IMR-90 (cell line): ENCODE results near the gene LAMB3. TPM values are rescaled to one million over a fixed set of nuclear protein-coding genes. Genes with fewer than 3 reads are reported as not detected.

Experiments used
- ATAC-seq: fragments of 200-7000 bp; cut with Tn5 transposase; 2 replicates; pipeline ENCODE4 v1.9.1; 2020; ENCODE audit warnings: low read depth, mild to moderate bottlenecking, moderate library complexity
- BruUV-seq: library from RNA; stranded (reverse); fragments of 400-500 nt; replicated peaks from 2 replicates; lab custom pipeline; 2021; lab: Mats Ljungman, UMichigan
- CTCF ChIA-PET: fragments of 300-600 bp; formaldehyde crosslinking; extraction: SDS; loops from one replicate; lab custom pipeline; 2021; ENCODE audit warnings: antibody characterized with exemption; lab: Yijun Ruan, JAX
- POLR2A ChIA-PET: fragments of 300-600 bp; sonication (Branson Sonifier 250); formaldehyde crosslinking; loops from one replicate; lab custom pipeline; 2022; ENCODE audit warnings: antibody characterized with exemption; ENCODE audit not compliant: unreplicated experiment; lab: Charles Lee
- DNase-seq: peaks from one replicate; pipeline ENCODE4 v3.0.0; 2013
- H2AFZ ChIP-seq: replicated peaks from 2 replicates; pipeline ENCODE3; 2013; ENCODE audit warnings: low read length, mild to moderate bottlenecking; ENCODE audit not compliant: poor library complexity
- H2AK5ac ChIP-seq: 2 replicates; pipeline ENCODE4 v1.6.1; 2013; ENCODE audit warnings: low read depth, low read length, inconsistent platforms
- H2AK9ac ChIP-seq: replicated peaks from 2 replicates; pipeline ENCODE3; 2013; ENCODE audit warnings: mild to moderate bottlenecking, low read depth, low read length, moderate library complexity; ENCODE audit not compliant: poor library complexity
- H2BK120ac ChIP-seq: 2 replicates; pipeline ENCODE4 v1.6.1; 2013; ENCODE audit warnings: low read depth, low read length, inconsistent platforms
- H2BK15ac ChIP-seq: 3 replicates; pipeline ENCODE4 v1.6.1; 2013; ENCODE audit warnings: low read depth, low read length, inconsistent platforms
- H2BK20ac ChIP-seq: 2 replicates; pipeline ENCODE4 v1.6.1; 2013; ENCODE audit warnings: low read depth, mild to moderate bottlenecking, inconsistent platforms, low read length, moderate library complexity
- H2BK5ac ChIP-seq: 2 replicates; pipeline ENCODE4 v1.6.1; 2013; ENCODE audit warnings: mild to moderate bottlenecking, low read depth, low read length, inconsistent platforms; ENCODE audit not compliant: poor library complexity, severe bottlenecking
- H3K14ac ChIP-seq: replicated peaks from 2 replicates; pipeline ENCODE4 v1.6.1; 2013; ENCODE audit warnings: low read depth, low read length, inconsistent platforms
- H3K18ac ChIP-seq: 2 replicates; pipeline ENCODE4 v1.6.1; 2013; ENCODE audit warnings: low read depth, low read length, control low read depth
- H3K23ac ChIP-seq: 2 replicates; pipeline ENCODE4 v1.6.1; 2013; ENCODE audit warnings: low read depth, low read length, inconsistent platforms
- H3K27ac ChIP-seq: 2 replicates; pipeline ENCODE4 v1.5.1; 2013; ENCODE audit warnings: mild to moderate bottlenecking, control low read depth, low read length; ENCODE audit not compliant: insufficient read depth
- H3K27me3 ChIP-seq: 2 replicates; pipeline ENCODE4 v1.6.1; 2013; ENCODE audit warnings: low read length; ENCODE audit not compliant: control insufficient read depth, insufficient read depth
- H3K36me3 ChIP-seq: 2 replicates; pipeline ENCODE4 v1.6.1; 2013; ENCODE audit warnings: low read length, mixed read lengths; ENCODE audit not compliant: control insufficient read depth, insufficient read depth
- H3K4ac ChIP-seq: 2 replicates; pipeline ENCODE4 v1.6.1; 2013; ENCODE audit warnings: low read depth, low read length, inconsistent platforms
- H3K4me1 ChIP-seq: 2 replicates; pipeline ENCODE4 v1.6.1; 2013; ENCODE audit warnings: low read length, mixed read lengths; ENCODE audit not compliant: control insufficient read depth, insufficient read depth
- H3K4me2 ChIP-seq: 2 replicates; pipeline ENCODE4 v1.6.1; 2013; ENCODE audit warnings: low read depth, mild to moderate bottlenecking, control low read depth, low read length, moderate library complexity
- H3K4me3 ChIP-seq: 2 replicates; pipeline ENCODE4 v1.5.1; 2013; ENCODE audit warnings: low read depth, mild to moderate bottlenecking, control low read depth, low read length, moderate library complexity; ENCODE audit not compliant: insufficient read depth
- H3K56ac ChIP-seq: 2 replicates; pipeline ENCODE4 v1.6.1; 2013; ENCODE audit warnings: low read length, inconsistent platforms; ENCODE audit not compliant: insufficient read depth; ENCODE audit errors: extremely low read depth
- H3K79me1 ChIP-seq, 2 experiments: 2 replicates each; pipeline ENCODE4 v1.6.1; 2013; ENCODE audit warnings: low read length in 2 of 2, inconsistent platforms in 1 of 2, low read depth in 1 of 2
- H3K9ac ChIP-seq: 2 replicates; pipeline ENCODE4 v1.6.1; 2013; ENCODE audit warnings: low read depth, low read length, control low read depth
- H3K9me1 ChIP-seq: 2 replicates; pipeline ENCODE4 v1.6.1; 2013; ENCODE audit warnings: low read length, inconsistent platforms; ENCODE audit not compliant: insufficient read depth
- H3K9me3 ChIP-seq: 2 replicates; pipeline ENCODE4 v1.6.1; 2013; ENCODE audit warnings: low read length; ENCODE audit not compliant: control insufficient read depth, insufficient read depth
- H4K20me1 ChIP-seq: 2 replicates; pipeline ENCODE4 v1.6.1; 2013; ENCODE audit warnings: low read length, inconsistent platforms; ENCODE audit not compliant: insufficient read depth
- H4K5ac ChIP-seq: 2 replicates; pipeline ENCODE4 v1.6.1; 2013; ENCODE audit warnings: mild to moderate bottlenecking, low read depth, low read length, control low read depth
- H4K8ac ChIP-seq, 2 experiments: 2 replicates each; pipeline ENCODE4 v1.6.1; 2013; ENCODE audit warnings: low read depth in 2 of 2, low read length in 2 of 2, control low read depth in 1 of 2, inconsistent platforms in 1 of 2
- H4K91ac ChIP-seq: 2 replicates; pipeline ENCODE4 v1.6.1; 2013; ENCODE audit warnings: low read depth, low read length, inconsistent platforms; ENCODE audit not compliant: insufficient read depth
- CEBPB ChIP-seq: IDR thresholded peaks from 2 replicates; pipeline ENCODE4 v1.6.1; 2012; ENCODE audit warnings: low read depth, low read length, improper control_type of control experiment
- CHD1 ChIP-seq: IDR thresholded peaks from 2 replicates; pipeline ENCODE4 v1.6.1; 2012; ENCODE audit warnings: low read depth, low read length, improper control_type of control experiment
- FOS ChIP-seq: fragments of 150-350 bp; IDR thresholded peaks from 2 replicates; pipeline ENCODE4 v1.6.1; 2016; ENCODE audit warnings: low read depth, low read length
- MAFK ChIP-seq: IDR thresholded peaks from 2 replicates; pipeline ENCODE4 v1.6.1; 2012; ENCODE audit warnings: low read depth, low read length, improper control_type of control experiment
- MAZ ChIP-seq: IDR thresholded peaks from 2 replicates; pipeline ENCODE4 v1.6.1; 2012; ENCODE audit warnings: low read depth, mild to moderate bottlenecking, low read length, improper control_type of control experiment, moderate library complexity, borderline replicate concordance
- MXI1 ChIP-seq: IDR thresholded peaks from 2 replicates; pipeline ENCODE4 v1.6.1; 2012; ENCODE audit warnings: low read depth, mild to moderate bottlenecking, low read length, moderate library complexity, borderline replicate concordance
- NFE2L2 ChIP-seq: fragments of 150-350 bp; IDR thresholded peaks from 2 replicates; pipeline ENCODE4 v1.6.1; 2016; ENCODE audit warnings: low read depth, mild to moderate bottlenecking, low read length
- POLR2A ChIP-seq: IDR thresholded peaks from 2 replicates; pipeline ENCODE4 v1.6.1; 2012; ENCODE audit warnings: mild to moderate bottlenecking, low read depth, low read length
- RAD21 ChIP-seq: IDR thresholded peaks from 2 replicates; pipeline ENCODE4 v1.6.1; 2012; ENCODE audit warnings: low read length, improper control_type of control experiment
- RCOR1 ChIP-seq: IDR thresholded peaks from 2 replicates; pipeline ENCODE4 v1.6.1; 2012; ENCODE audit warnings: mild to moderate bottlenecking, low read length, improper control_type of control experiment; ENCODE audit not compliant: insufficient replicate concordance
- RFX5 ChIP-seq: IDR thresholded peaks from 2 replicates; pipeline ENCODE4 v1.8.0; 2012; ENCODE audit warnings: low read depth, mild to moderate bottlenecking, low read length, moderate library complexity
- SMC3 ChIP-seq: fragments of 150-350 bp; IDR thresholded peaks from 2 replicates; pipeline ENCODE4 v1.6.1; 2016; ENCODE audit warnings: low read depth, mild to moderate bottlenecking, antibody characterized with exemption, low read length, moderate library complexity
- WGBS, 2 experiments: methylation state at CpG; one replicate each; pipeline versions ENCODE4 v1.1.5 to v1.1.7; 2013; ENCODE audit warnings: missing lambda C conversion rate in 2 of 2; ENCODE audit not compliant: insufficient read length in 1 of 2; ENCODE audit errors: extremely low coverage in 2 of 2; 5-methylcytosine and 5-hydroxymethylcytosine counted together
- dilution Hi-C: fragments of 300-500 bp; cut with HindIII; formaldehyde crosslinking; loops from one replicate; pipeline ENCODE4 v1.14.3; 2018; ENCODE audit warnings: low sequenced_read_pairs; ENCODE audit not compliant: unreplicated experiment
- in situ Hi-C: fragments of 300-500 bp; cut with MboI; formaldehyde crosslinking; loops from 3 replicates; pipeline ENCODE4 v1.14.3; 2019; ENCODE audit warnings: low sequenced_read_pairs, inconsistent platforms, mixed read lengths
- intact Hi-C: fragments of 100-400 bp; cut with micrococcal nuclease; formaldehyde crosslinking; loops from 2 replicates; pipeline ENCODE4 v1.10.0; 2022
- polyA plus RNA-seq, 3 experiments: library from polyadenylated mRNA; depleted of rRNA; stranded (reverse); fragments of >200 nt; gene quantifications; 2 replicates each; pipeline ENCODE4 v1.2.3, GENCODE V29; 2012; ENCODE audit warnings: low replicate concordance in 1 of 3
- total RNA-seq: library from RNA; depleted of rRNA; stranded (reverse); fragments of >200 nt; gene quantifications from 2 replicates; pipeline ENCODE4 v1.2.3, GENCODE V29; 2012
- TF ChIP-seq, protein P1 (sequence below): conservative IDR thresholded peaks from 2 replicates; pipeline ENCODE4 v1.5.1; 2012; ENCODE audit warnings: mild to moderate bottlenecking, low read depth, low read length, improper control_type of control experiment
- TF ChIP-seq, protein P2 (sequence below): fragments of 150-350 bp; IDR thresholded peaks from 2 replicates; pipeline ENCODE4 v1.6.1; 2016; ENCODE audit warnings: low read depth, mild to moderate bottlenecking, low read length, moderate library complexity, borderline replicate concordance

The LAMB3 gene
- total and polyA plus RNA-seq, 2 of the 4 experiments (the other 2 are of a cell fraction), result 0.72 to 2.1 TPM

DNA sequence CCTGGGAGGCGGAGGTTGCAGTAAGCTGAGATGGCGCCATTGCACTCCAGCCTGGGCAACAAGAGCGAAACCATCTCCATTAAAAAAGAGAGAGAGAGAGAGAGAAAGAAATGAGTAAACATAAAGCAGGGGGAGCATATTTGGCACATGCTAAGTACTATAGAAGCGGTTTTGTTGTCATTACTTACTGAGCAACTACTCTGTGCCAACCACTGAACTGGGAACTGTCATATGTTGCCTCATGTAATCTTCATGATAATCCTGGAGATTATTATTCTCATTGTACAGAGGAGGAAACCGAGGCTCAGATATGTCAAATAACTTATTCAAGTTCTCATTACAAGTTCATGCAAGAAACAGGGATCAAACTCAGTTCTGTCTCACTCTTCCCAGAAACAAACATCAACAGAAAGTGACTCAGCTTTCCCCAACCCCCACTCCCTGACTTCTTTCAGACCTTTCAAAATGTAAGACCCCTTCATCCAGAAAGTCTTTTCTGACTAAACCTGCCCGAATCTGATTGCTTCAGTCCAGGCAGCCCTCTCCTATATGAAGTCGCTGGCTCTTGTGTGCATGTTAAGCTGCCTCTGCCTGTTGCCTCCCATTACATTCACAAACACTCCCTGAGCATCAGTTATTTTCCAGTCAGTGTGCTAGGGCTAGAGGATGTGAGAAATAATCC is 23.5 kb downstream of the LAMB3 start:
- Histone ChIP-seq H2AK5ac (no peak overlapping the region), H3K36me3 (no peaks in the 10 kb centered on the region), H3K9me1 (no peaks in the 10 kb centered on the region; the same call in 1 of the 2 replicates), H3K4me1 (no peaks in the 10 kb centered on the region; the same call in none of the 2 replicates), H2AK9ac (no peak overlapping the region), H3K23ac (no peak overlapping the region), H3K79me1 (no peaks in the 10 kb centered on the region), H3K18ac (no peak overlapping the region), H2BK15ac (no peak overlapping the region), H4K91ac (no peak overlapping the region), H4K20me1 (no peaks in the 10 kb centered on the region), H3K9ac (no peak overlapping the region), H2BK20ac (no peak overlapping the region), H3K4ac (no peak overlapping the region), H3K9me3 (no peaks in the 10 kb centered on the region), H4K8ac (no peak overlapping the region), H3K4me3 (no peak overlapping the region), H2BK5ac (no peak overlapping the region), H2BK120ac (no peak overlapping the region), H3K14ac (no peak overlapping the region), H3K27me3 (no peaks in the 10 kb centered on the region), H2AFZ (no peak overlapping the region), H3K56ac (no peak overlapping the region), H3K27ac (no peak overlapping the region), H3K4me2 (no peak overlapping the region), H4K5ac (no peak overlapping the region)
- POLR2A ChIA-PET, result no interaction called here
- WGBS, 2 experiments, result 100% methylated on average over 1 of the region's 7 CpGs; no CpG with 5 or more reads in 1 of the 2 experiments
- no TSS peak for BruUV-seq
- in situ Hi-C loops, result loop anchor here (5.0 kb wide), 1 partner anchor 51 kb away; no protein-coding TSS in a partner anchor
- dilution Hi-C loops, result no loop called here
- TF ChIP-seq MAZ, result no peak
- TF ChIP-seq POLR2A, result no peak
- no peak for TF ChIP-seq NFE2L2
- no peak for TF ChIP-seq CEBPB
- TF ChIP-seq, protein P1, sequence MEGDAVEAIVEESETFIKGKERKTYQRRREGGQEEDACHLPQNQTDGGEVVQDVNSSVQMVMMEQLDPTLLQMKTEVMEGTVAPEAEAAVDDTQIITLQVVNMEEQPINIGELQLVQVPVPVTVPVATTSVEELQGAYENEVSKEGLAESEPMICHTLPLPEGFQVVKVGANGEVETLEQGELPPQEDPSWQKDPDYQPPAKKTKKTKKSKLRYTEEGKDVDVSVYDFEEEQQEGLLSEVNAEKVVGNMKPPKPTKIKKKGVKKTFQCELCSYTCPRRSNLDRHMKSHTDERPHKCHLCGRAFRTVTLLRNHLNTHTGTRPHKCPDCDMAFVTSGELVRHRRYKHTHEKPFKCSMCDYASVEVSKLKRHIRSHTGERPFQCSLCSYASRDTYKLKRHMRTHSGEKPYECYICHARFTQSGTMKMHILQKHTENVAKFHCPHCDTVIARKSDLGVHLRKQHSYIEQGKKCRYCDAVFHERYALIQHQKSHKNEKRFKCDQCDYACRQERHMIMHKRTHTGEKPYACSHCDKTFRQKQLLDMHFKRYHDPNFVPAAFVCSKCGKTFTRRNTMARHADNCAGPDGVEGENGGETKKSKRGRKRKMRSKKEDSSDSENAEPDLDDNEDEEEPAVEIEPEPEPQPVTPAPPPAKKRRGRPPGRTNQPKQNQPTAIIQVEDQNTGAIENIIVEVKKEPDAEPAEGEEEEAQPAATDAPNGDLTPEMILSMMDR, result no peak
- no peak for TF ChIP-seq FOS
- TF ChIP-seq MXI1, result no peak
- TF ChIP-seq SMC3, result no peak
- no peak for TF ChIP-seq MAFK
- TF ChIP-seq RFX5, result no peak
- TF ChIP-seq RCOR1, result no peak
- TF ChIP-seq, protein P2, sequence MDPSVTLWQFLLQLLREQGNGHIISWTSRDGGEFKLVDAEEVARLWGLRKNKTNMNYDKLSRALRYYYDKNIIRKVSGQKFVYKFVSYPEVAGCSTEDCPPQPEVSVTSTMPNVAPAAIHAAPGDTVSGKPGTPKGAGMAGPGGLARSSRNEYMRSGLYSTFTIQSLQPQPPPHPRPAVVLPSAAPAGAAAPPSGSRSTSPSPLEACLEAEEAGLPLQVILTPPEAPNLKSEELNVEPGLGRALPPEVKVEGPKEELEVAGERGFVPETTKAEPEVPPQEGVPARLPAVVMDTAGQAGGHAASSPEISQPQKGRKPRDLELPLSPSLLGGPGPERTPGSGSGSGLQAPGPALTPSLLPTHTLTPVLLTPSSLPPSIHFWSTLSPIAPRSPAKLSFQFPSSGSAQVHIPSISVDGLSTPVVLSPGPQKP, result no peak
- no peak for TF ChIP-seq CHD1
- TF ChIP-seq RAD21, result no peak
- ATAC-seq (no peak), DNase-seq (no peak)
- intact Hi-C loops, result no loop called here
- CTCF ChIA-PET, result interaction anchor here (1.0 to 1.6 kb wide), 3 partner anchors 17 to 59 kb away, joined by 3 to 11 read pairs (median 3); no protein-coding TSS in a partner anchor
